PFSK-1 (cell line): ENCODE measurements around the gene STARD6.

ENCODE experiments used
- FOXP2 ChIP-seq: optimal IDR thresholded peaks from 2 replicates; pipeline ENCODE3; 2011; ENCODE audit warnings: borderline replicate concordance, control low read depth, inconsistent platforms; ENCODE audit not compliant: insufficient read depth; ENCODE audit errors: extremely low read length, extremely low read depth
- POLR2AphosphoS5 ChIP-seq: IDR thresholded peaks from 2 replicates; pipeline ENCODE4 v1.6.1; 2012; ENCODE audit warnings: low read depth, mild to moderate bottlenecking, control low read depth, low read length, moderate library complexity
- REST ChIP-seq, 2 experiments: IDR thresholded peaks; 2 replicates each; pipeline versions ENCODE4 v1.6.1 to v1.8.0; 2011 to 2012; ENCODE audit warnings: low read depth in 2 of 2, low read length in 2 of 2, control low read depth in 1 of 2, inconsistent platforms in 1 of 2, mild to moderate bottlenecking in 1 of 2, moderate library complexity in 1 of 2; ENCODE audit not compliant: insufficient read depth in 1 of 2
- SIN3A ChIP-seq: IDR thresholded peaks from 2 replicates; pipeline ENCODE4 v1.6.1; 2012; ENCODE audit warnings: mild to moderate bottlenecking, low read length, moderate library complexity, borderline replicate concordance; ENCODE audit not compliant: insufficient read depth
- TAF1 ChIP-seq: IDR thresholded peaks from 2 replicates; pipeline ENCODE4 v1.6.1; 2012; ENCODE audit warnings: low read length, control low read depth, borderline replicate concordance; ENCODE audit not compliant: insufficient read depth

GRCh38 chr18:54393648-54394294 lies 36.1 kb upstream of the STARD6 start:
- TF ChIP-seq POLR2AphosphoS5 (no peak), REST (IDR thresholded peaks at IDR 0.05; ENCODE audit: insufficient read depth in 1 of 2, low read depth in 2 of 2, low read length in 2 of 2) (no peak), SIN3A (no peak), TAF1 (no peak), FOXP2 (no peak)
